ENCODE results near the gene OR6J1. TPM values are rescaled to one million over a fixed set of nuclear protein-coding genes. Genes with fewer than 3 reads are reported as not detected.

OR6J1 gene
- total RNA-seq, 4 donors from 2014 or later = 0.12 TPM; not detected in 3

DNA sequence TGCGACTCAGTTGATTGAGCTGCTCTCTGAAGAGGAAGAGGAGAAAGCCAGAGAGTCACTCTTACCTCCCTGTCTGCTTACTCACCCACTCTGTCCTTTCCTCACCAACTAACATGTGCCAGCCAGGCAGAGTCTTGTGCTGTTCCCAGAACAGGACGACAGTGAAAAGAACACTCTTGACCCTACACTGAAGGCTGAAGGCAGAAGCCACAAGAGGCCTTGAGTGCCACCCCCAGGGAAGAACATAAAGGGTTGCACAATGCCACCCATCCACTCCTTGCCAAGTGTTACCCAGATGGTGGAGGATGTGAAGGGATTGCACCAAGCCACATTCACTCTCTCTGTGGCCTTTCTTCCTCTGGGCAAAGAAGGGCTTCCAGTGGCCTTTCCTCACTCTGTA is 33.2 kb downstream of the OR6J1 start:
- no peak for ATAC-seq

DNA sequence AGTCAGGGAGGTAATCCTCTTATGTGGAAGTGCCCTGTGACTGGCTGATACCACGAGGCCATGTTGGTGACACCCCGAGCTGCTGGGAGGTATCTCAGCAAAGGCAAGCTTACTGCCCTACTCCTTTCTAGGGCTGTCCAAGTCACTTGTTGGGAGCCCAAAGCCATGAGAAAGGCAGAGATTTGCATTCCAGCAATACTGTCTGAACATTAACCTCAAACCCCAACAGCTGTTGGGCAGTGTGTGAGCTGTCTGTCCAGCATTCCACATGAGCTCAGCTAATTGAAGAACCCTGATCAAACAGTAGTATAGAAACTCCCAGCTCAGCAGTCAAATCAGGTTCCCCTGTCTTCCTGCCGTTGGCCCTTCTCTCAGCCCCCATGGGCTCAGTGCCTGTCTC is 36.9 kb downstream of the OR6J1 start:
- no peak for ATAC-seq
- H3K9me3 ChIP-seq = no peaks in the 10 kb centered on the region
- WGBS, 2 donors (ENCODE audit: low coverage in 1 of 2) = 75% methylated on average over 1 of the region's 3 CpGs; no CpG with 5 or more reads in 1 of the 2 donors
- peaks cover 0 to 5% (median 0%) of the 10 kb centered on the region in 3 donors for H3K4me1 ChIP-seq
- H3K36me3 ChIP-seq = peaks cover 3 to 100% of the 10 kb centered on the region in 2 donors
- H3K4me3 ChIP-seq = no peak overlapping the region
- TF ChIP-seq, protein P1, sequence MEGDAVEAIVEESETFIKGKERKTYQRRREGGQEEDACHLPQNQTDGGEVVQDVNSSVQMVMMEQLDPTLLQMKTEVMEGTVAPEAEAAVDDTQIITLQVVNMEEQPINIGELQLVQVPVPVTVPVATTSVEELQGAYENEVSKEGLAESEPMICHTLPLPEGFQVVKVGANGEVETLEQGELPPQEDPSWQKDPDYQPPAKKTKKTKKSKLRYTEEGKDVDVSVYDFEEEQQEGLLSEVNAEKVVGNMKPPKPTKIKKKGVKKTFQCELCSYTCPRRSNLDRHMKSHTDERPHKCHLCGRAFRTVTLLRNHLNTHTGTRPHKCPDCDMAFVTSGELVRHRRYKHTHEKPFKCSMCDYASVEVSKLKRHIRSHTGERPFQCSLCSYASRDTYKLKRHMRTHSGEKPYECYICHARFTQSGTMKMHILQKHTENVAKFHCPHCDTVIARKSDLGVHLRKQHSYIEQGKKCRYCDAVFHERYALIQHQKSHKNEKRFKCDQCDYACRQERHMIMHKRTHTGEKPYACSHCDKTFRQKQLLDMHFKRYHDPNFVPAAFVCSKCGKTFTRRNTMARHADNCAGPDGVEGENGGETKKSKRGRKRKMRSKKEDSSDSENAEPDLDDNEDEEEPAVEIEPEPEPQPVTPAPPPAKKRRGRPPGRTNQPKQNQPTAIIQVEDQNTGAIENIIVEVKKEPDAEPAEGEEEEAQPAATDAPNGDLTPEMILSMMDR (IDR thresholded peaks at IDR 0.05) = no peak
- TF ChIP-seq EP300 (IDR thresholded peaks at IDR 0.05) (no peak), POLR2AphosphoS5 (IDR thresholded peaks at IDR 0.05) (no peak), POLR2A (IDR thresholded peaks at IDR 0.05) (no peak)
- H3K27ac ChIP-seq = no peak overlapping the region
- H3K27me3 ChIP-seq = no peaks in the 10 kb centered on the region

More for the DNA sequence above, 33.2 kb downstream of the OR6J1 start:
- Histone ChIP-seq H3K36me3 (peaks cover 0 to 67% of the 10 kb centered on the region in 2 donors), H3K27ac (no peak overlapping the region), H3K9me3 (no peaks in the 10 kb centered on the region), H3K4me3 (no peak overlapping the region), H3K27me3 (no peaks in the 10 kb centered on the region), H3K4me1 (peaks cover 0 to 18% (median 13%) of the 10 kb centered on the region in 3 donors)
- no peak for TF ChIP-seq POLR2A (IDR thresholded peaks at IDR 0.05)
- TF ChIP-seq, protein P1 (IDR thresholded peaks at IDR 0.05) = no peak
- no peak for TF ChIP-seq POLR2AphosphoS5 (IDR thresholded peaks at IDR 0.05)
- no peak for TF ChIP-seq EP300 (IDR thresholded peaks at IDR 0.05)
- WGBS, 2 donors (ENCODE audit: low coverage in 1 of 2) = 100% methylated on average over 1 of the region's 2 CpGs; no CpG with 5 or more reads in 1 of the 2 donors

DNA sequence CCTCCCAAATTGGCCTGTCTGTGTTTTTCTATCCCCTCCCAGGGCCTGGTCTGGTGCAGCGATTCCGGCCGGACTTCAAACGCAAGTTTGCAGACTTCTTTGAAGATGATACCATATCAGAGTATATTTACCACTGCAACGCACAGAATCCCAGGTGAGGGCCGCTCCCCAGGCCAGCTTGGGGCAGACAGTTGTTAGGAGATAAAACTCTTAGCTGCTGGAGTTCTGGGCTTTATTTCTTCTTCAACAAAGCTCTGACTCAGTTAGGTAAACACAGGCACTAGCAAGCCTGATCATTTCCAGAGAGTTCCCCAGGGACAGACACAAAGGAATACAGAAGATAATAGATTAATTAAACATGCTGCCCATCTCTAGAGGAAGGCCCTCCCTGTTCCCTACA is 37.8 kb downstream of the OR6J1 start:
- no peak for TF ChIP-seq EP300 (IDR thresholded peaks at IDR 0.05)
- no peak for TF ChIP-seq POLR2A (IDR thresholded peaks at IDR 0.05)
- no peak for TF ChIP-seq POLR2AphosphoS5 (IDR thresholded peaks at IDR 0.05)
- TF ChIP-seq, protein P1 (IDR thresholded peaks at IDR 0.05) = no peak
- WGBS, 2 donors (ENCODE audit: low coverage in 1 of 2) = 92 to 100% methylated on average over 1 to 4 of the region's 6 CpGs
- no peak for ATAC-seq
- no peak overlapping the region for H3K4me3 ChIP-seq
- H3K9me3 ChIP-seq = no peaks in the 10 kb centered on the region
- H3K27me3 ChIP-seq = no peaks in the 10 kb centered on the region
- H3K4me1 ChIP-seq = peaks cover 0 to 6% (median 0%) of the 10 kb centered on the region in 3 donors
- H3K27ac ChIP-seq = no peak overlapping the region
- peaks cover 3 to 100% of the 10 kb centered on the region in 2 donors for H3K36me3 ChIP-seq

DNA sequence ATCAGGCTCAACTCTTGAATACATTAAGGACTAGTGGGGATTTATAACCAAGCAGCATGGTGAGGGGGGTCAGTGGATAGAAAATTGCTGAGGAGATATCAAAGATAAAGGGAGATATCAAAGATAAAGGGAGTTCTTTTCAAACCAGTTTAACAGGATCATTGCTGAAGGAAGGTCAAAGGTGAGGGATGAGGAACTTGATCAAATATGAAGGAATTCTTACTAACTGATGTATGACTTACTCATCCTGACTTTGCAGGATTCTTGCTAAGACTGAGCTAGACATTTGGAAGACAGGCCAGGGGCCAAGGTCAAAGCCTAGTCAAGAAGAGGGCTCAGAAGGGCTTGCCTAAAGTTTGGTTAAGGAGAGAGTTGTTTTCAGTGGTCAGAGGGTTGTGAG is 41.3 kb downstream of the OR6J1 start:
- TF ChIP-seq POLR2AphosphoS5 (IDR thresholded peaks at IDR 0.05) (no peak), EP300 (IDR thresholded peaks at IDR 0.05) (no peak), POLR2A (IDR thresholded peaks at IDR 0.05) (no peak)
- TF ChIP-seq, protein P1 (IDR thresholded peaks at IDR 0.05) = no peak
- Histone ChIP-seq H3K9me3 (no peaks in the 10 kb centered on the region), H3K4me3 (no peak overlapping the region), H3K27ac (no peak overlapping the region), H3K4me1 (peaks cover 5 to 25% (median 14%) of the 10 kb centered on the region in 3 donors), H3K36me3 (peaks cover 3 to 66% of the 10 kb centered on the region in 2 donors), H3K27me3 (no peaks in the 10 kb centered on the region)
- no peak for ATAC-seq

DNA sequence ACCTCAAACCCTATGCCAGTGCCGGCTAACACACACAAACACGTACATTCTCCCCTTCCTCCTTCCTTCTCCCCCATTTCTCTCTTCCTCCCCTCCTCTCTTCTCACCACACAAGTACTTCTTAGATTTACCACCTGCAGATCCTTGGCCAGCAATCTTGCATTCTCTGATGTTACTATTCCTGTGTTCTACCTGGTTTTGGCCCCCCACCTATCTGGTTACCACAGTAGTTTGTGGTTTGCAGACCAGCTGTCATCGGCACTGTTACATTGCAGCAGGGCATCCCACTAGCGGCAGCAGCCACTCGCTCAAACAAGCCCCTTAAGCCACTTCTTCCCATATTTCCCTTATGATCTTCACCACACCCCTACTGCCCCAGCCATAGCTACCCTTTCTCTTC is 42.2 kb downstream of the OR6J1 start:
- no peaks in the 10 kb centered on the region for H3K27me3 ChIP-seq
- 86 to 93% methylated on average over 4 to 5 of the region's 5 CpGs for WGBS, 2 donors (ENCODE audit: low coverage in 1 of 2)
- H3K4me1 ChIP-seq = peaks cover 5 to 31% (median 14%) of the 10 kb centered on the region in 3 donors
- TF ChIP-seq EP300 (IDR thresholded peaks at IDR 0.05) (no peak), POLR2AphosphoS5 (IDR thresholded peaks at IDR 0.05) (no peak), POLR2A (IDR thresholded peaks at IDR 0.05) (no peak)
- TF ChIP-seq, protein P1 (IDR thresholded peaks at IDR 0.05) = no peak
- H3K36me3 ChIP-seq = peaks cover 3 to 57% of the 10 kb centered on the region in 2 donors
- ATAC-seq = no peak
- H3K4me3 ChIP-seq = no peak overlapping the region
- no peak overlapping the region for H3K27ac ChIP-seq
- H3K9me3 ChIP-seq = no peaks in the 10 kb centered on the region

All from gastroesophageal sphincter (tissue), 4 donors.